ENCODE data around the gene DNAJC11.

GRCh38 chr1:6625584-6626149 lies 75.9 kb downstream of the DNAJC11 start:
- TF ChIP-seq, protein P1, sequence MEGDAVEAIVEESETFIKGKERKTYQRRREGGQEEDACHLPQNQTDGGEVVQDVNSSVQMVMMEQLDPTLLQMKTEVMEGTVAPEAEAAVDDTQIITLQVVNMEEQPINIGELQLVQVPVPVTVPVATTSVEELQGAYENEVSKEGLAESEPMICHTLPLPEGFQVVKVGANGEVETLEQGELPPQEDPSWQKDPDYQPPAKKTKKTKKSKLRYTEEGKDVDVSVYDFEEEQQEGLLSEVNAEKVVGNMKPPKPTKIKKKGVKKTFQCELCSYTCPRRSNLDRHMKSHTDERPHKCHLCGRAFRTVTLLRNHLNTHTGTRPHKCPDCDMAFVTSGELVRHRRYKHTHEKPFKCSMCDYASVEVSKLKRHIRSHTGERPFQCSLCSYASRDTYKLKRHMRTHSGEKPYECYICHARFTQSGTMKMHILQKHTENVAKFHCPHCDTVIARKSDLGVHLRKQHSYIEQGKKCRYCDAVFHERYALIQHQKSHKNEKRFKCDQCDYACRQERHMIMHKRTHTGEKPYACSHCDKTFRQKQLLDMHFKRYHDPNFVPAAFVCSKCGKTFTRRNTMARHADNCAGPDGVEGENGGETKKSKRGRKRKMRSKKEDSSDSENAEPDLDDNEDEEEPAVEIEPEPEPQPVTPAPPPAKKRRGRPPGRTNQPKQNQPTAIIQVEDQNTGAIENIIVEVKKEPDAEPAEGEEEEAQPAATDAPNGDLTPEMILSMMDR (IDR thresholded peaks at IDR 0.05) = no peak
- TF ChIP-seq, protein P2, sequence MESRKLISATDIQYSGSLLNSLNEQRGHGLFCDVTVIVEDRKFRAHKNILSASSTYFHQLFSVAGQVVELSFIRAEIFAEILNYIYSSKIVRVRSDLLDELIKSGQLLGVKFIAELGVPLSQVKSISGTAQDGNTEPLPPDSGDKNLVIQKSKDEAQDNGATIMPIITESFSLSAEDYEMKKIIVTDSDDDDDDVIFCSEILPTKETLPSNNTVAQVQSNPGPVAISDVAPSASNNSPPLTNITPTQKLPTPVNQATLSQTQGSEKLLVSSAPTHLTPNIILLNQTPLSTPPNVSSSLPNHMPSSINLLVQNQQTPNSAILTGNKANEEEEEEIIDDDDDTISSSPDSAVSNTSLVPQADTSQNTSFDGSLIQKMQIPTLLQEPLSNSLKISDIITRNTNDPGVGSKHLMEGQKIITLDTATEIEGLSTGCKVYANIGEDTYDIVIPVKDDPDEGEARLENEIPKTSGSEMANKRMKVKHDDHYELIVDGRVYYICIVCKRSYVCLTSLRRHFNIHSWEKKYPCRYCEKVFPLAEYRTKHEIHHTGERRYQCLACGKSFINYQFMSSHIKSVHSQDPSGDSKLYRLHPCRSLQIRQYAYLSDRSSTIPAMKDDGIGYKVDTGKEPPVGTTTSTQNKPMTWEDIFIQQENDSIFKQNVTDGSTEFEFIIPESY (IDR thresholded peaks at IDR 0.05; ENCODE audit: borderline replicate concordance, low read depth) = no peak
- TF ChIP-seq YY1 (IDR thresholded peaks at IDR 0.05; ENCODE audit: low read depth) = no peak
- no peak for TF ChIP-seq TAF1 (IDR thresholded peaks at IDR 0.05; ENCODE audit: borderline replicate concordance, low read depth, low read length)
- no peak for TF ChIP-seq CHD2 (IDR thresholded peaks at IDR 0.05; ENCODE audit: low read length, partially characterized antibody)
- TF ChIP-seq, protein P3, sequence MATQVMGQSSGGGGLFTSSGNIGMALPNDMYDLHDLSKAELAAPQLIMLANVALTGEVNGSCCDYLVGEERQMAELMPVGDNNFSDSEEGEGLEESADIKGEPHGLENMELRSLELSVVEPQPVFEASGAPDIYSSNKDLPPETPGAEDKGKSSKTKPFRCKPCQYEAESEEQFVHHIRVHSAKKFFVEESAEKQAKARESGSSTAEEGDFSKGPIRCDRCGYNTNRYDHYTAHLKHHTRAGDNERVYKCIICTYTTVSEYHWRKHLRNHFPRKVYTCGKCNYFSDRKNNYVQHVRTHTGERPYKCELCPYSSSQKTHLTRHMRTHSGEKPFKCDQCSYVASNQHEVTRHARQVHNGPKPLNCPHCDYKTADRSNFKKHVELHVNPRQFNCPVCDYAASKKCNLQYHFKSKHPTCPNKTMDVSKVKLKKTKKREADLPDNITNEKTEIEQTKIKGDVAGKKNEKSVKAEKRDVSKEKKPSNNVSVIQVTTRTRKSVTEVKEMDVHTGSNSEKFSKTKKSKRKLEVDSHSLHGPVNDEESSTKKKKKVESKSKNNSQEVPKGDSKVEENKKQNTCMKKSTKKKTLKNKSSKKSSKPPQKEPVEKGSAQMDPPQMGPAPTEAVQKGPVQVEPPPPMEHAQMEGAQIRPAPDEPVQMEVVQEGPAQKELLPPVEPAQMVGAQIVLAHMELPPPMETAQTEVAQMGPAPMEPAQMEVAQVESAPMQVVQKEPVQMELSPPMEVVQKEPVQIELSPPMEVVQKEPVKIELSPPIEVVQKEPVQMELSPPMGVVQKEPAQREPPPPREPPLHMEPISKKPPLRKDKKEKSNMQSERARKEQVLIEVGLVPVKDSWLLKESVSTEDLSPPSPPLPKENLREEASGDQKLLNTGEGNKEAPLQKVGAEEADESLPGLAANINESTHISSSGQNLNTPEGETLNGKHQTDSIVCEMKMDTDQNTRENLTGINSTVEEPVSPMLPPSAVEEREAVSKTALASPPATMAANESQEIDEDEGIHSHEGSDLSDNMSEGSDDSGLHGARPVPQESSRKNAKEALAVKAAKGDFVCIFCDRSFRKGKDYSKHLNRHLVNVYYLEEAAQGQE (IDR thresholded peaks at IDR 0.05; ENCODE audit: low read depth, low read length) = no peak
- no peak for TF ChIP-seq USF2 (IDR thresholded peaks at IDR 0.05; ENCODE audit: borderline replicate concordance, low read depth, low read length)
- TF ChIP-seq EZH2phosphoT487 (IDR thresholded peaks at IDR 0.05; ENCODE audit: borderline replicate concordance, low read depth) = no peak
- TF ChIP-seq JUND (IDR thresholded peaks at IDR 0.05) = no peak
- TF ChIP-seq PBX3 (IDR thresholded peaks at IDR 0.05) = no peak

All from SK-N-SH (cell line).